DOHH2 (cell line): ENCODE results near the gene CYP4V2.

ENCODE experiments used
- CTCF ChIP-seq: fragments of 200-600 bp; sonication (generic); IDR thresholded peaks from one replicate; pipeline ENCODE4 v1.5.1; 2014; ENCODE audit warnings: antibody characterized with exemption, mild to moderate bottlenecking, low read depth, low read length; ENCODE audit not compliant: poor library complexity, severe bottlenecking
- EZH2phosphoT487 ChIP-seq: fragments of 200-600 bp; sonication (generic); IDR thresholded peaks from 2 replicates; pipeline ENCODE4 v1.6.1; 2017; ENCODE audit warnings: borderline replicate concordance, mild to moderate bottlenecking, antibody characterized with exemption, low read length, moderate library complexity, mixed read lengths

GRCh38 chr4:186240452-186240847 lies 49.1 kb downstream of the CYP4V2 start:
- no peak for TF ChIP-seq CTCF
- no peak for TF ChIP-seq EZH2phosphoT487
